ENCODE results near the gene PPP2R2C. TPM values are rescaled to one million over a fixed set of nuclear protein-coding genes. Genes with fewer than 3 reads are reported as not detected.

Gene PPP2R2C
- total RNA-seq (2014; rRNA removed; shearing (Covaris generic)): 0.17 TPM in 1 of 2 replicates, not detected in the other

DNA sequence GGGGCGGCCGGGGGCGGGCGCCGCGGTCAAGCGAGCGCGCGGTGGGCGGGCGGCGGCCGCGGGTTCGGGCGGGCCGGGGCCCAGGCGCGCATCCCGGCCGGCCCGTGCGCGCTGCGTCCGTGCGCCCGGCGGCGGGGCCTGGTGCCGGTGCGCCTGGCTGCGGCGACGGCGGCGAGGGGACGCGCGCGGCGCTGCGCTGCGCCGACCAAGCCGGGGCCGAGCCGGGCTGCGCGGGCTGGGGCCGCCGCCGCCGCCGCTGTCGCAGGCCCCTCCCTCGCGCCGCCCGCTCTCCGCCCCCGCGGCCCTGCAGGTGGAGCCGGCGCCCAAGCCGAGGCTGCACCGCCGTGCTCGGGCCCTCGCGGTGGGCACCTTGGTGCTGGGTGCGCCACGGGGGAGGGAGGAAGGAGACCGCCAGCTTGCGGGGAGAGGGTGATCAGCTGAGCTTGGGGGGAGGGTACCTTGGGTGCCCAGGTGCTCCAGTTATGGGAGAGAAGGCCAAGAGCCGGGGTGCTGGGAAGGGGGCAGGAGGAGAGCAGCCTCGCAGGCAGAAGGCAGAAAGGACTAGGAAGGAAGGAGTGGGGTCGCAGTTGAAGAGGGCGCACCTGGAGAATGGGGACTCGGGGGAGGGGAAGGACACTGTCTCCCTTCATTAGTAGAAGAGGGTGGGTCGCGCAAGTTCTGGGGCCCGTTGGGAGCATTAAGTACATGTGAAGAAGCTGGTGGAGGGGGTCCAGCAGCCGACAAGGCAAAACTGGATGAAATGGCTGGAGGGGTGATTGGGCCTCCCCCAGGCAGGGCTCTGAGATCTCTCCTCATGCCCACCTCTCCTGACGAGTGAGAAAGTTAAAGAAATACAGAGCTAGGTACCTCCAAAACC is at the start of gene PPP2R2C:
Gene PPP2R2C (minus strand): TSS at position 228 of the 877 bp plus-strand sequence. CDS start 385 bp downstream, outside the sequence.
- DNase-seq (ENCODE audit: low read depth): no peak

- no peak for DNase-seq (ENCODE audit: low read depth)
Observed at GRCh38 chr4:6520978-6521377, 48.6 kb upstream of the PPP2R2C start.

- no peak for DNase-seq (ENCODE audit: low read depth)
Observed at GRCh38 chr4:6520051-6520636, 47.7 kb upstream of the PPP2R2C start.

- DNase-seq (ENCODE audit: low read depth): no peak
Observed at GRCh38 chr4:6517171-6517570, 44.8 kb upstream of the PPP2R2C start.

- no peak for DNase-seq (ENCODE audit: low read depth)
Observed at GRCh38 chr4:6516762-6517161, 44.3 kb upstream of the PPP2R2C start.

DNA sequence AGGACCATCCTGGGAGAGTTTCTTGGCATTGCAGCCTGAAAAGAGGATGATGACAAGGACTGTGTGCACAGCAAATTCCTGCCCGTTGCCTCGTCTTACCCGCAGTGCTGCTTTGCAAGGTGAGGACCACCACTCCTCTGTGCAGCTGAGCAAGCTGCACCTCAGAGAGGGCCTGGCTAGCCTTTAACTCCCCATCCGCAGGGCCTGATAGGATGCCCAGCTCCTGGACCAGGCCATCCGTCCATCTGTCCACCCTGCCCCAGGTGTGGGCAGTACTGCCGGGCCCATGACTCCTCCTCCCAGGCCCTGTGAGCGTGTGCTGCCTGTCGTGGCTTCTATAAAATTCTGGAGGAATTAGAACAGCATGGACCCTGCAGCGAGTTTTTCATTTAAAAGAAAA is 43.9 kb upstream of the PPP2R2C start:
- DNase-seq (ENCODE audit: low read depth): no peak

- DNase-seq (ENCODE audit: low read depth): no peak
Observed at GRCh38 chr4:6513678-6514077, 41.3 kb upstream of the PPP2R2C start.

DNA sequence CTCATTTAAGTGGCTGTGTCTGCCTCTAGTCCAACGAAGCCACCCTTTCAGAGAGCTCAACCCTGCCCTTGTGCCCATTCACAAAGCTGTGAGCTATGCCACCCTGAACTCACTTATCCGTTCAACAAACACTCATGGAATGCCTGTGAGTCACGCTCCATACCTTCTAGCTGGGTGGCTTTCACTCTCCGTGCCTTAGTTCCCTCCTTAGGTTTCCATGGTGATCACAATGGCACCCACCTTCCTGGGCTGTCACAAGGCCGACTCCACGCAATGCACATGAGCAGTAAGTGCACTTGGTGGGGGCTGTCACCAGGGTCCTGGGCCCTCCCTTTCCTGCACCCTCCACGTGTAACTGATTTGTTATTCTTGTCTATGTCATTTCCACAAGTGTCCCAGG is 37.2 kb upstream of the PPP2R2C start:
- DNase-seq (ENCODE audit: low read depth): peak; percentile 50

DNA sequence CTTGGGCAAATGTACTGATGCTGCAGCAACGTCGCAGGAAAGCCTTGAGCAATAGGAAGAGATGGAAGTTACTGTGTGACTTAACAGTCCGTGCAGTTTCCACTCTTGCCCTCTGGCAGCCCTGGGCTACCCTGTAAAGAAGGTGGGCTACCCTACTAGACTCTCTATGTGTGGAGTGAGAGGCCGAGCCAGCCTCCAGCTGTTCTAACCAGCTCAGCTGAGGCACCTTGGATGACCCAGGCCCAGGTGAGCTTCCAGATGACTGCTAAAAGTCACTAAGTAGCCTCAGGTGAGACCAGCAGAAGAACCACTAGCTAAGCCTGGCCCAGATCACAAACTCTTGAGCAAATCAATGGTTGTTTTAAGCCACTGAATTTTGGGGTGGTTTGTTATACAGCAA is 34.9 kb upstream of the PPP2R2C start:
- DNase-seq (ENCODE audit: low read depth): no peak

GRCh38 chr4:6506616-6507140 is 34.3 kb upstream of the PPP2R2C start:
- DNase-seq (ENCODE audit: low read depth): no peak

GRCh38 chr4:6504900-6505496 is 32.6 kb upstream of the PPP2R2C start:
- no peak for DNase-seq (ENCODE audit: low read depth)

DNA sequence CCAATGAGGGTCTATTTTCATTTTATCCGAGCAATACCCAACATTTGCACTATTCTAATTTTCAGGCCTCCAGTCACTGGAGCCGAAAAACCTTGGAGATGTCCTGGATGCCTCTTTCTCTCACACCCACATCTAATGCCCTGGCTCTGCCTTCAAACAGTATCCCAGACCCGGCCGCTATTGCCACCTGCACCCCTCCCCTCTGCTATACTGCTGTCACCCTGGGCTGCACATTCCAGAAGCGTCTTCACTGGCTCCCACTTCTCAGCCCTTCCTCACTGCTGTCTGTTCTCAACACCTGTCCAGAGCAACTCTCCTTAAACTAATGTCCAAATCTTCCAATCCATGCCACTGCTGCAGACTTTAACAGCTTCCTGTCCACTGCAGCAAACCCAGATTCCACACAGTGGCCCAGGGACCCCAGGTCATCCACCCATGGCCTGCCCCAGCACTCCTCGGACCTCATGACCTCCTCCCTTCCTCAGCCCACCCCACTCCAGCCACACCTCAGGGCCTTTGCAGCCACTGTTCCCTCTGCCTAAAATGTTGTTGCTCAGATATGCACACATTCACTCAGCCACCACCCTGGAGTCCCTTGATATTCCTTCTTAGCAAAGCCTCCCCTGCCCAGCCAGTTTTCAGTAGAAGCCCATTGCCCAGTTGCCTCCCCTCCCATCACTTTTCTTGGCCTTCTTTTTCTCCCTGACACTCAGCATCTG is 30.5 kb upstream of the PPP2R2C start:
- DNase-seq (ENCODE audit: low read depth): no peak

- no peak for DNase-seq (ENCODE audit: low read depth)
Observed at GRCh38 chr4:6502147-6502546, 29.7 kb upstream of the PPP2R2C start.

GRCh38 chr4:6501171-6501570 is 28.8 kb upstream of the PPP2R2C start:
- no peak for DNase-seq (ENCODE audit: low read depth)

GRCh38 chr4:6500481-6501140 is 28.2 kb upstream of the PPP2R2C start:
- peak; percentile 23 for DNase-seq (ENCODE audit: low read depth)

GRCh38 chr4:6499238-6499600 is 26.8 kb upstream of the PPP2R2C start:
- no peak for DNase-seq (ENCODE audit: low read depth)

DNA sequence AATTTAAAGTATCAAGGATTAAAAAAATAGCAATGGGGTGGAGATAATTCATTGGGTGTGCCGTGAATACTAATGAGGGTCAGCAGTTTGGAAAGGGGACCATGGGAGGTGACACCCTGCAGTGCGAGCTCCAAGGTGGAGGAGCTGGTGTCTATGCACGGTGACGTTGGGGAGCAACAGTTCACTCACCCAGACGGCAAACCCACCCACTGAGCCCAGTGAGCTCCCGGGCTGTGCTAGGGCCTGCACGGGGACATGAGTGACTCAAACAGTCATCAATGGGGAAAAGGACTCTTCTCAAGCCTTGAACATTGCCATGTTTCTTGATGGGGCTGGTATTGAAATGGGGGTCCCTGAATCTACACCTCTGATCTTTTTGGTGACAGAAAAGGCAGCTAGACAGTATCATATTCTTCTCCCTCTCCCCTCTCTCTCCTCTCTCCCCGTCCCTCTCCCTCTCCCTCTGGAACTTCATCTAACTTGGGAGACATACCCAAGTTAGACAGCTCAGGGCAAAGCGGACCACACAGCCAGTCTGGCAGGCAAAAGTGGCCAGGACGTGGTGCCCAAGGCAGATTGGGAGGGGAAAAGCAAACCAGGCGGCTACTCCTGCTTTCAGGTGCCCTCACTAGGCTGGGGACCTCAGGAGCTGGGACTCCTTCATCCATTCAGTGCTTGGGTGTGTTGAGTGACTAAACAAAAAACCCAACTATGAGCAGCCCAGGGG is 26.3 kb upstream of the PPP2R2C start:
- DNase-seq (ENCODE audit: low read depth): no peak

GRCh38 chr4:6497796-6498195 is 25.4 kb upstream of the PPP2R2C start:
- DNase-seq (ENCODE audit: low read depth): no peak

GRCh38 chr4:6495736-6496135 is 23.3 kb upstream of the PPP2R2C start:
- no peak for DNase-seq (ENCODE audit: low read depth)

DNA sequence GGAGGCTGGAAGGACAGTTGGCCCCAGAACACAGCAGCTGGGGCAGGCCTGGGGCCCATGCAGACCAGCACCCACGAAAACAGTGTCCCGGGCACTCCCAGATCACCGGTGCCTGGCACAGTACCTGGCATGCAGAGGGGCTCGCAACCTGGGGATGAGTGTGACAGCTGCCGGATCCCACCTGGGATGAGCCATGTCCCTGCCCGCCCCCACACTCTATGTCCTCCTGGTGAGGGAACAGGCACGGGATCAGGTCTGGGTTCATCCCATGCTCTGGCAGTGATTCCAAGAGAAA is 22.8 kb upstream of the PPP2R2C start:
- DNase-seq (ENCODE audit: low read depth): no peak
